WTC11 (cell line): ENCODE measurements around the gene STUB1.

Source experiments
- NFYB ChIP-seq: sonication (generic); formaldehyde crosslinking; conservative IDR thresholded peaks from 2 replicates; pipeline ENCODE4 v1.8.0; 2022; ENCODE audit warnings: low read depth, missing genetic modification reagents
- TF ChIP-seq, protein P1 (sequence below): sonication (generic); formaldehyde crosslinking; IDR thresholded peaks from 2 replicates; pipeline ENCODE4 v1.8.0; 2022; ENCODE audit warnings: mild to moderate bottlenecking, missing genetic modification reagents

DNA sequence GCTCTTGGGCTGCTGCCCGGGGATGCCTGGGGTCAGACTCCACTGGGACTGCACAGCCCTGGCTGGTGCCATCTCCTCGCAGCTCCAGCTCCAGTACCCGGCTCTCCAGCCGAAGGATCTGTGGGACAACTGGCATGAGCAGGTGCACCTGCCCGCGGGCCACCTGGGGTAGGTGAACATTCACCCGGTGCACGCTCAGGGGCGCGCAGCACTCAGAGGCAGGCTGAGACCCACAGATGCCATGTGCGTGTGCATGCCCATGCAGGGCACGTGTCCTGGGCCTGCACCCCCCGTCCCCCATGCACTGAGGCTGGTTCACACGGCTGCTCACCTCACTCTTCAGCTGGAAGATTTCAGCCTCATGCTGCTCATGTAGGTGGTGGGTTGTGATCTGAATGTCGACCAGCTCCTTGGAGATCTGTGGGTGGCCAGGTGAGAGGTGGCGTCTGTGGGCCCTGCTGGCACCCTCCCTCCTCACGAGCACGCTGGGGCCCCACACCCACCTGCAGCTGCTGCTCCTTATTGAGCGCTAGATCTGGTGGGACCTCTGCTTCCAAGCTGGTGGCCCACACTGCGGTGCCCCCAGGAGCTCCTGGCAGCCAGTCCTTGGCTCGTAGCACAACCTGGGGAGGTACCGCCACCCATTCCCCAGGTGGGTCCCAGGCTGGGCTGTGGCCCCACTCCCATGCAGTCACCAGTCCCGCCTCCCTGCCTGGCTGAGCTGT lies 45.4 kb downstream of the STUB1 start:
- TF ChIP-seq NFYB (CRISPR knock-in tag): no peak
- TF ChIP-seq, protein P1, sequence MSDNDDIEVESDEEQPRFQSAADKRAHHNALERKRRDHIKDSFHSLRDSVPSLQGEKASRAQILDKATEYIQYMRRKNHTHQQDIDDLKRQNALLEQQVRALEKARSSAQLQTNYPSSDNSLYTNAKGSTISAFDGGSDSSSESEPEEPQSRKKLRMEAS (CRISPR knock-in tag): no peak
